ENCODE measurements around the gene AIPL1.
A peak's percentile ranks its signal among the peaks of the same experiment; 100 is the strongest.

DNA sequence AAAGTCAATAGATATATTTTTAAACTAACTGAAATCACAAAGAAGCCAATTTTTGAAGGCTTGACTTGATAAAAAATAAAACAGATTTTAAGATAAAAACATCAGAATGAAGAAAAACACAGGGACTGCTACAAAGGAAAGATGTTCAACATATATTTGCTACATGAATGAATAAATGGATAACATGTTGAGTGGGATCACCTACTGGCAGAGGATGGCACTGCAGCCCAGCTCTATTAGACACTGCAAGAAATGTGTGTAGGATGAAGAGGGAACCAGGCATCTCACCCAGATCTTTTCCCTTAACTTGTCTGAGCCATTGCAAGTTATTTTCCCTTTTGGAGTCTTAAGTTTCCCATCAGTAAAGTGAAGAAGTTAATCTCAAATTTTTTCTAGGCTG lies 4.2 kb downstream of the AIPL1 start:
- TF ChIP-seq, protein P1, sequence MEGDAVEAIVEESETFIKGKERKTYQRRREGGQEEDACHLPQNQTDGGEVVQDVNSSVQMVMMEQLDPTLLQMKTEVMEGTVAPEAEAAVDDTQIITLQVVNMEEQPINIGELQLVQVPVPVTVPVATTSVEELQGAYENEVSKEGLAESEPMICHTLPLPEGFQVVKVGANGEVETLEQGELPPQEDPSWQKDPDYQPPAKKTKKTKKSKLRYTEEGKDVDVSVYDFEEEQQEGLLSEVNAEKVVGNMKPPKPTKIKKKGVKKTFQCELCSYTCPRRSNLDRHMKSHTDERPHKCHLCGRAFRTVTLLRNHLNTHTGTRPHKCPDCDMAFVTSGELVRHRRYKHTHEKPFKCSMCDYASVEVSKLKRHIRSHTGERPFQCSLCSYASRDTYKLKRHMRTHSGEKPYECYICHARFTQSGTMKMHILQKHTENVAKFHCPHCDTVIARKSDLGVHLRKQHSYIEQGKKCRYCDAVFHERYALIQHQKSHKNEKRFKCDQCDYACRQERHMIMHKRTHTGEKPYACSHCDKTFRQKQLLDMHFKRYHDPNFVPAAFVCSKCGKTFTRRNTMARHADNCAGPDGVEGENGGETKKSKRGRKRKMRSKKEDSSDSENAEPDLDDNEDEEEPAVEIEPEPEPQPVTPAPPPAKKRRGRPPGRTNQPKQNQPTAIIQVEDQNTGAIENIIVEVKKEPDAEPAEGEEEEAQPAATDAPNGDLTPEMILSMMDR (IDR thresholded peaks at IDR 0.05) = peak; percentile 45
- TF ChIP-seq POLR2AphosphoS5 (IDR thresholded peaks at IDR 0.05; ENCODE audit: low read depth, low read length) (no peak), SIN3A (IDR thresholded peaks at IDR 0.05; ENCODE audit: borderline replicate concordance, insufficient read depth, low read depth, low read length) (no peak)
